Measurements from ENCODE around the gene HAND1.

DNA sequence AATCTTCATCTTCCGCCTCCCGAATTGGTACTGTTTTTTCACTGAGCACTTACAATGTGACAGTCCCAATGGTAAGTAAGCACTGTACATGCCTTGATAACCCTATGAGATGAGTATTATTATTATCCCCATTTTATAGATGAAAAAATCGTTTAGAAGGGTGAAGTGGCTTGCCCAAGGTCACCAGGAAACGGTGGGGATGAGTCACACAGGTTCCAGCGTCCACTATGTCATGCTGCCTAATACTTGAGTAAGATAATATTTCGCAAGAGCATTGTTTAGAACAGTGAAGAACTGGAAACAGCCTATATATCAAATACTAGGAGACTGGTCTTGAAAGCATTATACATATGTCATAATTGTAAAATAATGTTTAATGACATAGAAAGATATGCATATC, 12.9 kb downstream of the HAND1 start:
- no peak for TF ChIP-seq GATA2 (IDR thresholded peaks at IDR 0.05; ENCODE audit: low read depth, low read length)
- TF ChIP-seq GATA3 (IDR thresholded peaks at IDR 0.05; ENCODE audit: low read depth, low read length) = no peak

All from SH-SY5Y (cell line).